PC-3 (cell line): ENCODE data around the gene DPEP2NB.

Experiments used
- CTCF ChIP-seq: fragments of 300-600 bp; sonication (generic); conservative IDR thresholded peaks from 2 replicates; pipeline ENCODE4 v1.5.1; 2017; ENCODE audit warnings: antibody characterized with exemption, low read depth, mild to moderate bottlenecking, low read length
- EZH2 ChIP-seq: fragments of 300-600 bp; sonication (generic); IDR thresholded peaks from one replicate; pipeline ENCODE4 v1.6.1; 2017; ENCODE audit warnings: antibody characterized with exemption, mild to moderate bottlenecking, low read length; ENCODE audit not compliant: unreplicated experiment
- EZH2phosphoT487 ChIP-seq: fragments of 300-600 bp; sonication (generic); IDR thresholded peaks from 2 replicates; pipeline ENCODE4 v1.6.1; 2018; ENCODE audit warnings: mild to moderate bottlenecking, antibody characterized with exemption, low read length, borderline replicate concordance

- TF ChIP-seq CTCF, result no peak
- no peak for TF ChIP-seq EZH2
- TF ChIP-seq EZH2phosphoT487, result no peak
Observed at GRCh38 chr16:68059804-68060203, 44.1 kb upstream of the DPEP2NB start.
